ENCODE data around the gene DARS1.
"Not testable (repeated sequence)": the region's sequence is repeated elsewhere in the genome, so short reads cannot be mapped to it uniquely, and the experiment has no call there.

DARS1 gene

GRCh38 chr2:135960150-135960549 lies 25.3 kb downstream of the DARS1 start:
- Mint-ChIP-seq H3K9me3 (no peaks in the 10 kb centered on the region), H3K4me3 (no peak overlapping the region), H3K36me3 (peaks cover 59% of the 10 kb centered on the region), H3K27me3 (no peaks in the 10 kb centered on the region), H3K4me1 (peaks cover 59% of the 10 kb centered on the region), H3K27ac (peak overlapping the region; percentile 2)
- DNase-seq = no peak
- CTCF ChIA-PET = no interaction called here

DNA sequence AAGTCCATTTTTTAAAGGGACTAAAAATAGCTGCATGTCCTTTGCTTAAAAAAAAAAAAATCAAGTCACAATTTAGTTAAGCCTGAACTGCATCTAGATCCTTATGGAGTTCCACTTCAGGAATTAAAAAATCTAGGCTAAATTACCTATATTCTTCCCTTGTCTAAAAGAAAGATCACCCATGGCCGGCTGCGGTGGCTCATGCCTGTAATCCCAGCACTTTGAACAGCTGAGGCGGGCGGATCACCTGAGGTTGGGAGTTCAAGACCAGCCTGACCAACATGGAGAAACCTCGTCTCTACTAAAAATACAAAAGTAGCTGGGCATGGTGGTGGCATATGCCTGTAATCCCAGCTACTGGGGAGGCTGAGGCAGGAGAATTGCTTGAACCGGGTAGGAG lies 26.5 kb downstream of the DARS1 start:
- Mint-ChIP-seq H3K36me3 (peaks cover 58% of the 10 kb centered on the region), H3K4me1 (peaks cover 58% of the 10 kb centered on the region)
- CTCF ChIA-PET, DNase-seq, H3K4me3 Mint-ChIP-seq, H3K9me3 Mint-ChIP-seq, H3K27ac Mint-ChIP-seq, H3K27me3 Mint-ChIP-seq: not testable (repeated sequence)

DNA sequence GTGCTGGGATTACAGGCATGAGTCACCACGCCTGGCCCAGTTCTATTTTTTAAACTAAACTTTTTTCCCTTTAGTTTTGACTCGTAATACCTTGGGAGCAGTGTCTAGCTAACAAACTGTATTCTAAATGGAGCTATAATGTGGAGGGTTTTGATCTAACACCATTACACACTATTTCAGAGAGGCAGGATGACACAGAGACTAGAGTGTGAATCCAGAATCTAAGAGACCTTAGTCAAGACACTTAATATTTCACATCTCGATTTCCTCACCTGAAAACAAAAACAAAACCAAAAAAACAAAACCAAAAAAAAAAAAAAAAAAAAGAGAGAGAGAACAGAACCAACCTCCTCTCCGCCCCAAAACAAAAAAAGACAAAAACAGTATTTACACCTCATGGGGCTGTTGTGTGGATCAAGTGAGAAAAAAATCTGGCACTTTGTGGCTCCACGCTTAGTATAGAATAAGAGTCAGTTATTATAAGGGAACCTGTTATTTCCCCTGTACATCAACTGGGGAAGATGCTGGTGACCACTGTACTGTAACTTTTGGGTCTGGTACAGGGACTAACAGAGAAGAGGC lies 31.3 kb downstream of the DARS1 start:
- DNase-seq = no peak
- Mint-ChIP-seq H3K4me1 (peaks cover 38% of the 10 kb centered on the region), H3K36me3 (peaks cover 59% of the 10 kb centered on the region), H3K4me3 (no peak overlapping the region), H3K27ac (no peak overlapping the region), H3K27me3 (no peaks in the 10 kb centered on the region), H3K9me3 (no peaks in the 10 kb centered on the region)
- CTCF ChIA-PET = no interaction called here

DNA sequence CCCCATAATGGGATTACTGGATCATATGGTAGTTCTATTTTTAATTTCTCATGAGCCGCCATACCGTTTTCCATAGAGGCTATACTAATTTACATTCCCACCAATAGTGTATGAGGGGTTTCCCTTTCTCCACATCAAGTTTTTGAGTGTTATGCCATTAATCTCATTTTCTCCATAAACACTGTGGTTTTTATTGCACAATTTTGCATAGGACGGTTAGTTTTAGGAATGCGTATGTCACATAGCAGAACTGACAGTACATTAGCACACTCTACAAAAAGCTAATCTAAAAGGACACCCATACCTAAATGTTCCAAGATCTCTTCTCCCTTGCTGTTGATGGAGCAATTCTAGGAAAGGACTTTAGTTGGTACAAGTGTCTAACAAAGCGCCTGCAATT lies 32.5 kb downstream of the DARS1 start:
- H3K27me3 Mint-ChIP-seq = no peaks in the 10 kb centered on the region
- H3K9me3 Mint-ChIP-seq = no peaks in the 10 kb centered on the region
- DNase-seq = no peak
- no peak overlapping the region for H3K4me3 Mint-ChIP-seq
- H3K4me1 Mint-ChIP-seq = peaks cover 45% of the 10 kb centered on the region
- CTCF ChIA-PET = no interaction called here
- H3K36me3 Mint-ChIP-seq = peaks cover 58% of the 10 kb centered on the region
- H3K27ac Mint-ChIP-seq = no peak overlapping the region

DNA sequence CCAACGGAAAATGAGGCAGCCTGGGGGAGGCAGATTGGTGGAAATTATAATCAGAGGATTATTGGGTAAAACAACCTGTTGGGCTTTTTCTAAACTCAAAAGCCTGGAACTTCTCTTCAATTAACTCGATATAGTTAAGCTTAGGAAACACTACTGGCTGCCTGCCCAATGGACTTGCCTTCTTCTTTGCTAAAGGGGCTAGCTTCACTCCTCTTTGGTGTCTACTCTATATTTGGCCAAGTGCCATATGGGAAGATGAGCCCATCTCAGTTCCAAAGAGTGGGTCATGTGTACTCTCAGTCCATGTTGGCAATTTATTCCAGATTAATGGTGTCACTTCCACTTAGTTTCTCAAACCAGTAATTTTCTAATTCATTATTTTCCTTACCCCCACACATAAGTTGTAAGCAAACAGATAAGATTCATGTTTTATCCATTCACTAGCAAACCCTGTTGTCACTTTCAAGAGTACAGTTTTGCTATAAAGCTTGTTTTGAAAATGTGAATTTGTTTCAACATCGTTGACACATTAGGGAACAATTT lies 34.3 kb downstream of the DARS1 start:
- H3K36me3 Mint-ChIP-seq = peaks cover 59% of the 10 kb centered on the region
- CTCF ChIA-PET = no interaction called here
- H3K4me3 Mint-ChIP-seq = no peak overlapping the region
- DNase-seq = no peak
- H3K9me3 Mint-ChIP-seq = no peaks in the 10 kb centered on the region
- H3K27ac Mint-ChIP-seq = no peak overlapping the region
- H3K4me1 Mint-ChIP-seq = peaks cover 42% of the 10 kb centered on the region
- no peaks in the 10 kb centered on the region for H3K27me3 Mint-ChIP-seq

DNA sequence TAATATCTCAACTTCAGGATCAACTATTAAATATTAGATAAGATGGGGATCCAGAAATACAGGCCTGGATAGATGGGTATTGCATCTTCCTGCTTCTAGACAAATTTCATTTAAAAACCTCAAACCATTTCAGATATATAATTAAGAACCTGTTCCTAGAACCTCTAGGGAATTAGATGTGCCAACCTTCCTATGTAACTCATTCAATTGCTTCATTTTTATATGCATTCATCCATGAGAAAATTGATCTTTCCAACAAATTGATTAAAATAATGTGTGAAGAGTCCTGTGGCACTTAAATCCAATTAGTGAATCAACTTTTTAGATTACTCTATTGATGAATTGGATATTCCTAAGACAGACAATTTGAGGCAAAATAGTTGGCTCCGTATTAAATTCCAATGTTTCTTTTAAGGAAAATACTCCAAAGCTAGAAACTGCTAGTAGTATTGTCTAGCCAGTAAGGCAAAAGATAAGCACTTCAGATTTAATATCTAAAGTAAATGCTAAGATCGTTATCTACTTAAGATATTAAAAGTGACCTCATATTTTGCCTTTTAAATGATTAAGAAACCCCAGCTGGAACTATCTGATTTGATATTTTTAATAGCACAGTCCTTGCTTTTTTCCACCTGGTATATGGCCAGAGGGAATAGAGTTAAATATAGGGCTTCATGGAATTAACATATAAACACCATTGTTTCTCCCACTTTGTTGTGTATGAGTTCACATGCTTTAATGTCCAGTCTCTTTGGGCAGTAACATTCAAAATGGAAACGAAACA lies 35.8 kb downstream of the DARS1 start:
- no peaks in the 10 kb centered on the region for H3K9me3 Mint-ChIP-seq
- H3K4me3 Mint-ChIP-seq = no peak overlapping the region
- H3K4me1 Mint-ChIP-seq = peaks cover 37% of the 10 kb centered on the region
- CTCF ChIA-PET = no interaction called here
- H3K36me3 Mint-ChIP-seq = peaks cover 59% of the 10 kb centered on the region
- H3K27me3 Mint-ChIP-seq = no peaks in the 10 kb centered on the region
- no peak for DNase-seq
- no peak overlapping the region for H3K27ac Mint-ChIP-seq

- H3K36me3 Mint-ChIP-seq = peaks cover 56% of the 10 kb centered on the region
- H3K27ac Mint-ChIP-seq = peak overlapping the region; percentile 77
- no peak overlapping the region for H3K4me3 Mint-ChIP-seq
- CTCF ChIA-PET = interaction anchor here (0.7 kb wide), 1 partner anchor 960 kb away, joined by 4 read pairs; no protein-coding TSS in a partner anchor
- DNase-seq = no peak
- H3K4me1 Mint-ChIP-seq = peaks cover 30% of the 10 kb centered on the region
- no peaks in the 10 kb centered on the region for H3K27me3 Mint-ChIP-seq
- no peaks in the 10 kb centered on the region for H3K9me3 Mint-ChIP-seq
Observed at GRCh38 chr2:135948642-135949355, 36.6 kb downstream of the DARS1 start.

DNA sequence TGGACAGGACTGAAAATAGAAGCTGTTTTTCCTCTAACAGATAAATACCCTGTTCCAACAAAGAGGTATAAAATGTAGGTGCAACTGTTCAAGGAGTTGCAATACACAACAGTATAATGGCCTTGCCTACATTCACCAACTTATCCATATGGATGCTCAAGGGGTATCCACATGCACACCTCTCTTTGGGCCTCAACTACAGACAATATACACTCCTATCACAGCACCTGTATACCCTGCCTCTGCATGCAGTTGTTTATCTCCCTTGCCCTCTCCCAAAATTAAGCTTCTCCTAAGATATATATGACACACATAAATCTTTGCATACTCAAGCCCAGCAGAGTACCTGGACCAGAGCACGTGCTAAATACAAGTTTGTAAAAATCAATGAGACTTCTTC lies 37.3 kb downstream of the DARS1 start:
- no peak for DNase-seq
- H3K27me3 Mint-ChIP-seq = no peaks in the 10 kb centered on the region
- CTCF ChIA-PET = no interaction called here
- peaks cover 30% of the 10 kb centered on the region for H3K4me1 Mint-ChIP-seq
- H3K27ac Mint-ChIP-seq = peak overlapping the region; percentile 77
- peaks cover 57% of the 10 kb centered on the region for H3K36me3 Mint-ChIP-seq
- no peak overlapping the region for H3K4me3 Mint-ChIP-seq
- no peaks in the 10 kb centered on the region for H3K9me3 Mint-ChIP-seq

GRCh38 chr2:135947483-135947882 lies 37.9 kb downstream of the DARS1 start:
- H3K4me3 Mint-ChIP-seq = no peak overlapping the region

GRCh38 chr2:135945526-135945925 lies 39.9 kb downstream of the DARS1 start:
- CTCF ChIA-PET = no interaction called here
- Mint-ChIP-seq H3K27me3 (no peaks in the 10 kb centered on the region), H3K4me3 (no peak overlapping the region), H3K36me3 (peaks cover 57% of the 10 kb centered on the region), H3K27ac (no peak overlapping the region), H3K9me3 (peaks cover 11% of the 10 kb centered on the region), H3K4me1 (peaks cover 28% of the 10 kb centered on the region)
- DNase-seq = no peak

More at GRCh38 chr2:135947483-135947882, 37.9 kb downstream of the DARS1 start:
- peaks cover 2% of the 10 kb centered on the region for H3K9me3 Mint-ChIP-seq
- no peak overlapping the region for H3K27ac Mint-ChIP-seq
- H3K4me1 Mint-ChIP-seq = peaks cover 30% of the 10 kb centered on the region
- peaks cover 56% of the 10 kb centered on the region for H3K36me3 Mint-ChIP-seq
- DNase-seq = no peak
- CTCF ChIA-PET = interaction anchor here (1.2 kb wide), 1 partner anchor 13 kb away, joined by 4 read pairs; no protein-coding TSS in a partner anchor
- no peaks in the 10 kb centered on the region for H3K27me3 Mint-ChIP-seq

GRCh38 chr2:135944625-135945024 lies 40.8 kb downstream of the DARS1 start:
- H3K27me3 Mint-ChIP-seq = no peaks in the 10 kb centered on the region
- H3K4me1 Mint-ChIP-seq = peaks cover 27% of the 10 kb centered on the region
- H3K27ac Mint-ChIP-seq = no peak overlapping the region
- peaks cover 11% of the 10 kb centered on the region for H3K9me3 Mint-ChIP-seq
- no peak for DNase-seq
- CTCF ChIA-PET = interaction anchor here (1.6 kb wide), 1 partner anchor 31 kb away, joined by 5 read pairs; no protein-coding TSS in a partner anchor
- peaks cover 63% of the 10 kb centered on the region for H3K36me3 Mint-ChIP-seq
- H3K4me3 Mint-ChIP-seq = no peak overlapping the region

GRCh38 chr2:135942936-135943688 lies 42.3 kb downstream of the DARS1 start:
- Mint-ChIP-seq H3K4me1 (peaks cover 23% of the 10 kb centered on the region), H3K4me3 (no peak overlapping the region), H3K27me3 (no peaks in the 10 kb centered on the region), H3K27ac (no peak overlapping the region), H3K36me3 (peaks cover 71% of the 10 kb centered on the region), H3K9me3 (peaks cover 11% of the 10 kb centered on the region)
- CTCF ChIA-PET = interaction anchor here (1.6 kb wide), 1 partner anchor 29 kb away, joined by 5 read pairs; no protein-coding TSS in a partner anchor
- no peak for DNase-seq

GRCh38 chr2:135936524-135936923 lies 48.9 kb downstream of the DARS1 start:
- H3K4me1 Mint-ChIP-seq = peaks cover 58% of the 10 kb centered on the region
- H3K27me3 Mint-ChIP-seq = no peaks in the 10 kb centered on the region
- H3K9me3 Mint-ChIP-seq = peaks cover 4% of the 10 kb centered on the region
- H3K4me3 Mint-ChIP-seq = no peak overlapping the region
- CTCF ChIA-PET = no interaction called here
- no peak for DNase-seq
- H3K27ac Mint-ChIP-seq = no peak overlapping the region
- H3K36me3 Mint-ChIP-seq = peaks cover 70% of the 10 kb centered on the region

DNA sequence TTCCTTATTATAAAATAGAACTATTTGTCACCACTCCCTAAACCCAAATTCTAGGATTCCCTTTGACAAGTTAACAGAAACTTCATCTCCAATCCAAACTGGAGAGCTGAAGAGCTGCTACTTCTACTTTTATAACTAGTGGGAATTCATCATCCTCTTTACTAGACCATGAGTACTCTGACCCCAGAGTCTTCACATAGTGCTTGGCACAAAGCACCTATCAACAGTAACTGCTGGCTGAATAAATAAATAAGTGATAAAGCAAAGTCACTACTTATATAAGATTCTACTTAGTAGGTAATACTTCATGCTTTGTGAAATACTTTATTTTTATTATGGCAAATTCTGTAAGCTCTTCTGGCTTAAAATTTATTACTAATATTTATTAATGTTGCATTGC lies 49.5 kb downstream of the DARS1 start:
- CTCF ChIA-PET = no interaction called here
- peaks cover 2% of the 10 kb centered on the region for H3K9me3 Mint-ChIP-seq
- peaks cover 73% of the 10 kb centered on the region for H3K36me3 Mint-ChIP-seq

More for the DNA sequence above, 49.5 kb downstream of the DARS1 start:
- Mint-ChIP-seq H3K4me1 (peaks cover 58% of the 10 kb centered on the region), H3K27ac (no peak overlapping the region), H3K27me3 (no peaks in the 10 kb centered on the region), H3K4me3 (no peak overlapping the region)
- DNase-seq = no peak
